Measurements from ENCODE around the gene CD8A.

- TF ChIP-seq POLR2A (IDR thresholded peaks at IDR 0.05; ENCODE audit: extremely low read depth, insufficient read length) (no peak), CTCF (IDR thresholded peaks at IDR 0.05; ENCODE audit: low read depth, low read length) (no peak), MAX (IDR thresholded peaks at IDR 0.05; ENCODE audit: low read depth, low read length) (no peak)
Measured at GRCh38 chr2:86815611-86816010, 24.9 kb upstream of the CD8A start.

All from NB4 (cell line).